Large intestine (tissue), 1 donor: ENCODE measurements around the gene PRR11. TPM values are rescaled to one million over a fixed set of nuclear protein-coding genes. Genes with fewer than 3 reads are reported as not detected.

Source experiments
- polyA plus RNA-seq: library from polyadenylated mRNA; unstranded; fragments of 120-200 nt; gene quantifications from one replicate; pipeline ENCODE4 v1.2.1, GENCODE V29; 2013

Gene PRR11
- polyA plus RNA-seq, 1 donor, result 11.9 TPM

Other genes with a start within 250 kb of the PRR11 start
- gene TRIM37, start 48.9 kb upstream of the PRR11 start, polyA plus RNA-seq, result 13.9 TPM
- 34.8 TPM for gene SKA2, start 560 bp upstream of the PRR11 start, polyA plus RNA-seq
- gene SMG8, start 54.3 kb downstream of the PRR11 start, polyA plus RNA-seq, result 13.7 TPM
- 3.6 TPM for gene GDPD1, start 64.8 kb downstream of the PRR11 start, polyA plus RNA-seq
- gene YPEL2, start 175.9 kb downstream of the PRR11 start, polyA plus RNA-seq, result 15.3 TPM